ENCODE measurements around the gene ATP1A4. TPM values are rescaled to one million over a fixed set of nuclear protein-coding genes. Genes with fewer than 3 reads are reported as not detected.

The ATP1A4 gene
- total RNA-seq (2011; cell fraction: chromatin; rRNA removed; ENCODE audit: low replicate concordance) = not detected in 2 replicates
- total RNA-seq (2011; cell fraction: nucleolus; rRNA removed) = not detected in 2 replicates
- total RNA-seq (2011; cell fraction: nucleoplasm; rRNA removed) = not detected in 2 replicates
- total RNA-seq (2014; rRNA removed) = not detected in 2 replicates
- total RNA-seq (2014; rRNA removed; fragmentation: Illumina TruSeq; extraction: Trizol) = not detected in 2 replicates
- total RNA-seq (2015; rRNA removed; fragmentation: Illumina TruSeq; extraction: Trizol) = not detected in 2 replicates
- total RNA-seq (2021) = not detected in 2 replicates
- polyA plus RNA-seq (2011; rRNA removed) = not detected in 2 replicates
- polyA plus RNA-seq (2011; cell fraction: cytosol; rRNA removed) = not detected in 2 replicates
- polyA plus RNA-seq (2011; cell fraction: nucleus; rRNA removed) = not detected in 2 replicates
- polyA plus RNA-seq (2012) = 0.07 TPM in 1 of 2 replicates, not detected in the other
- not detected in 2 replicates for polyA plus RNA-seq (2014; fragmentation: Illumina TruSeq; extraction: Trizol)
- under 1 TPM in 1 of 2 experiments, not detected in 1; 0.07 TPM for polyA plus RNA-seq (2014; fragmentation: Nextera tagmentation; extraction: Ambion mirVana)
- polyA plus RNA-seq (2014; rRNA removed) = not detected in 2 replicates
- not detected in 2 replicates for polyA minus RNA-seq (2011; rRNA and poly(A)+ RNA removed)
- polyA minus RNA-seq (2011; cell fraction: cytosol; rRNA and poly(A)+ RNA removed) = not detected in 2 replicates
- polyA minus RNA-seq (2011; cell fraction: nucleus; rRNA and poly(A)+ RNA removed) = not detected in 2 replicates
- Bru-seq, nascent RNA = not detected
- BruChase-seq, experiment 1, labeled RNA remaining after a 2-hour chase = not detected
- not detected for BruChase-seq, experiment 2, labeled RNA remaining after a 6-hour chase
- long read RNA-seq, experiment 1 = 0 reads
- long read RNA-seq, experiment 2 = 0 reads
- long read RNA-seq, experiment 3 = 0 reads

GRCh38 chr1:160151303-160151702 lies at the start of gene ATP1A4:
TSS of gene ATP1A4 (plus strand) at chr1:160151603. CDS start at chr1:160152041, 438 bp downstream.
- WGBS (ENCODE audit: insufficient coverage, low coverage, missing lambda C conversion rate) = 20% methylated on average over 5 of the region's 6 CpGs
- intact Hi-C loops (cut with micrococcal nuclease) = no loop called here
- Histone ChIP-seq H3K9me3 (replicated peaks; ENCODE audit: control insufficient read depth, insufficient read depth, low read depth, low read length) (no peaks in the 10 kb centered on the region), H3K4me3 (no peak within 1 kb of the TSS), H3K4me1 (replicated peaks in 1 of 2; ENCODE audit: control insufficient read depth in 2 of 2, insufficient read depth in 2 of 2, low read length in 2 of 2) (no peaks in the 10 kb centered on the region), H3K9me1 (ENCODE audit: control insufficient read depth, insufficient read depth, low read length) (no peaks in the 10 kb centered on the region), H3K79me2 (ENCODE audit: control insufficient read depth, insufficient read depth, low read length) (no peaks in the 10 kb centered on the region), H3K27ac (ENCODE audit: extremely low read depth, low read depth, low read length) (no peak within 1 kb of the TSS), H3K36me3 (ENCODE audit: control insufficient read depth, insufficient read depth, low read length) (no peaks in the 10 kb centered on the region), H3K9ac (ENCODE audit: insufficient read depth in 1 of 2, low read depth in 2 of 2, low read length in 2 of 2) (no peak within 1 kb of the TSS), H3K27me3 (ENCODE audit: control insufficient read depth in 2 of 2, insufficient read depth in 2 of 2, low read length in 2 of 2) (peaks cover 13 to 25% of the 10 kb centered on the region in 2 experiments; a peak in 3 of 5 replicates), H3K4me2 (ENCODE audit: insufficient read depth, low read length) (no peak within 1 kb of the TSS), H4K20me1 (replicated peaks; ENCODE audit: control insufficient read depth, insufficient read depth, low read length) (no peaks in the 10 kb centered on the region), H2AFZ (ENCODE audit: low read depth, low read length) (no peak within 1 kb of the TSS)
- no peak for FAIRE-seq
- CTCF ChIA-PET (ENCODE audit: low intra/inter-chr PET ratio) = no interaction called here
- no TSS peak for BruUV-seq (replicated peaks)
- POLR2A ChIA-PET = interaction anchor here (0.6 to 1.2 kb wide), 2 partner anchors 10 to 489 kb away, joined by 3 read pairs; no protein-coding TSS in a partner anchor
- ATAC-seq = no peak
- in situ Hi-C loops (cut with MboI) = no loop called here
- DNase-seq (ENCODE audit: extremely low read depth in 1 of 4, low spot score in 3 of 4) = no peak
- TF ChIP-seq ZNF398 (CRISPR knock-in tag; IDR thresholded peaks at IDR 0.05) (no peak), NR2C1 (IDR thresholded peaks at IDR 0.05) (no peak), NR2C1 (tag; IDR thresholded peaks at IDR 0.05) (no peak), CBX8 (IDR thresholded peaks at IDR 0.05; ENCODE audit: borderline replicate concordance, extremely low read depth, low read depth, low read length, poor library complexity, severe bottlenecking) (no peak), CHAMP1 (IDR thresholded peaks at IDR 0.05) (no peak), TEAD4 (IDR thresholded peaks at IDR 0.05; ENCODE audit: low read length) (no peak), TEAD4 (CRISPR knock-in tag; IDR thresholded peaks at IDR 0.05; ENCODE audit: borderline replicate concordance) (no peak), ZMIZ1 (IDR thresholded peaks at IDR 0.05; ENCODE audit: low read depth in 2 of 2, low read length in 2 of 2) (no peak), ILF3 (IDR thresholded peaks at IDR 0.05; ENCODE audit: borderline replicate concordance) (no peak), DIDO1 (tag; IDR thresholded peaks at IDR 0.05; ENCODE audit: low read depth) (no peak)

Measured in K562 (cell line).